ENCODE data around the gene DGKB.

The DGKB gene

DNA sequence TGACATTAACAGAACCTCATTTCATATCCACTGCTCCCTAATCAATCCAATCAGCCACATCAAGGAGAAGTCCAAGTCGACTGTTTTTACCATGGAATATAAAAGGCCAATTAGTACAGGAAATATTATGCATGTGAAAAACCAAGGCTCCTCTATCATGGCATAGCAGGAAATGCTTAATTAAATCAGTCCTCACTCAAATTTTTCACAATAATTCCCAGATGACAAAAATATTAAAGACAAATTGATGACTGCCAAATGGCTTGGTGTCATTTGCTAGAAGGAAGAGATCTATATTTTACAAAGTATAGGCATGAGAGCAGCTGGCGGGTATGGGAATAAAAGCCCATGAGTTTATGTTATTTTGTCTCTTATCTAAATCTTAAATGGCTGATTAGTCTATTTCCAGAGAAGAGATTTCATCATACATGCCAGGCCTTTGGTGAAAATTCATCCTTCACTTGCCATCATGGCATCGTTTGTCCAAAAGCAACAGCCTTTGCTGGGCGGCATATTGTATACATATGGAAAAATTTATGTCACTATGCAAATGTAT, 219.6 kb downstream of the DGKB start:
- DNase-seq = no peak

DNA sequence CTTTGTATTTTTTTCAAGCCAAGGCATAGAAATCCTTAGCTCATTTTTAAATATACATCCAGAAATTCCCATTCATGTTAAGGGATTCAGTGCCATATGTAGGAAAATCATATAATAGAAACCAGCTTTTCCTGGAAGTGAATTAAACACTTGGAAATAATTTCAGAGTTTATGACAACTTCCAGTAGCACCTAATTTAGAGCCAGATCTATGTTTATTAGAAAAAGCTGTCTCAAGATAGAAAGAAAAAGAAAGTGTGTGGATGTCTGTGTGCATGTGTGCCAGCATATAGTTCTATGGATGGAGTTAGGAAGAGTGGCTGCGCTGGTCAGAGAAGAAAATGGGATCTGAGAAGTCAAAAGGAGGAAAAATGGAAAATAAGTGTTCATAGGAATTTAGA, 225.7 kb downstream of the DGKB start:
- DNase-seq = no peak

DNA sequence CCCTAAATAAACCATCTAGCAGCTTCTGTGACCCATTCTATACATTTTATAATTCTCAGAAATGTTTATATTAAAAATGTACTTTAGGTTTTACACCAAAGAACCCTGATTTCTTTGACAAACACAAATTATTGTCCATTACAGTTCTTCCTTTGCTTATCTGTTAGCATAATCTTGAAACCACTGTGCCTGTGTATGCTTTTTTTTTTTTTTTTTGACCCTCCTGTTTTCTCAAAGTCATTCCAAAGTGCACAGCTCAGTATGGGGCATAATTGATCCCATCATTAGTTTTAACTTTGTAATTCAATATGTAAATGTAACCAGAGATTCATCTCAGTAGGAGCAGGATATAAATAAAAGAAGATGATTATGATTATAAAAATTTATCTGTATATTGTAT, 229.3 kb downstream of the DGKB start:
- no peak for DNase-seq

DNA sequence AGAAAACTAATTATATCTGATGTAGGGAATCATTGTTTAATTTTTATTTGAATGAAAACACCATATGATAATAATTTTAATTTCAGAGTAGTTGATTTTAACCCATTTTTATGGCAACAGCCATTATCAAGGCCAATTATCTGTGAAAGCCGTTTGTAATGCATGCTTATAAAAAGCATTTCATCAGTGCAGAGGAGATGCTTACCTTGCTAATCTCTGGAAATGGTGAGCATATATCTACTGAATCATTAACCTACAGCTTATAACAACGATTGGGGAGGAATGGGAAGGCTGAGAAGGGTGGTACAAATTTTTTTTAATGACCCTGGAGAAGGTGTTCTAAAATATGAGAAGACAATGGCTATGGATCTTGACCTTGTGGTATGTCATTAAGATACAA, 235.6 kb downstream of the DGKB start:
- no peak for DNase-seq

DNA sequence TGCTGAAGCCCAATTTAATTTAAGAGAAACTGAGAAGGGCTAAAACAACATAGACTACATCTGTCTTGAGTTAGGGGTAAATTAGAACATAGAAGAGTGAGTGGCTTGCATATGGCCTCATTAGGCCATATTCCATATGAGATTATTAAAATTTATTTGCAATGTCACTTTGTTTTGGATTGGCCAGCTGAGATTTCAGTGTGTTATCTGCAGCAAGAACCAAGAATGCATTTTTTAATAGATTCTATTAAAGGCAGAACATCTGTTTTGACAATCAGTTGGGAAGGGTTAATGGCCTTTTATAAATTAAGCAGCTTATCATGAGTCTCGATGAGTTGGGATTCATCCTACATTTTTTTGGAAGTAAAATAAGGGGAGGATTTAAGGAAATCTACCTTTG, 236.2 kb downstream of the DGKB start:
- DNase-seq = no peak

DNA sequence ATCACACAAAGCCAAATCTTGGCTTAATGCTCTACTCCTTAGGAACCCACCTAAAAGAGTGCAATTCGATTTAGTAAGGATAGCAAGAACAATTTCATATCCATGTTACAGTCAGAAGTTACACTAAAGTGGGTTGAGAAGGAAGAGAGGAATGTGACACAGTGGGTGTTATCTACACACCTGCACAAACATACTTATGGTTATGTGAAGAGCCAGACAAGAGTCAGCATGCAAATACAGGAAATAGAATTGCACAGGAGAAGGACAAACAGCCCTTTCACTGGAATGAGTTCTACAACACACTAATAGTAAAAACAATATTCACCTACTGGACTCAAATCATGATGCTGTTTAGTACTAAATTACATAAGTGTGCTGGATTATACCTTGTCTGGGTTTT, 262.8 kb downstream of the DGKB start:
- DNase-seq = no peak

DNA sequence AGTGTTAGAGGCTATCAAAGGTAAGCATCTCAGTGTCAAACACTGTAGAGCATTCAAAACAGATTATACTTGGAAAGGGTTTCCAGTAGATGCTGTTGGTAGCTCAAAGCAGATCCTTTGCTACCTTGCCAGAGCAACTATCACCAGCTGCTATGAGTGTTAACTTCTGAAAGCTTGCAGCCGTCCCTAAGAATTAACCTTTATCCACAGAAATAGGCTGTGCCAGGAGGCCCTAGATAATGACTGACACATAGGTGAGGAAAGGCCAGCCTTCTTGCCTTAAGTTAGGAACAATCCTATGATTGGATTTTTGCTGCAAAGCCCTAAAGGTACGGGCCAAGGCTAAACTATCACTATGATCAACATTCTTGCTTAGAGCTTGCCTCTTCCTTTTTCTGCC, 263.2 kb downstream of the DGKB start:
- DNase-seq = no peak

DNA sequence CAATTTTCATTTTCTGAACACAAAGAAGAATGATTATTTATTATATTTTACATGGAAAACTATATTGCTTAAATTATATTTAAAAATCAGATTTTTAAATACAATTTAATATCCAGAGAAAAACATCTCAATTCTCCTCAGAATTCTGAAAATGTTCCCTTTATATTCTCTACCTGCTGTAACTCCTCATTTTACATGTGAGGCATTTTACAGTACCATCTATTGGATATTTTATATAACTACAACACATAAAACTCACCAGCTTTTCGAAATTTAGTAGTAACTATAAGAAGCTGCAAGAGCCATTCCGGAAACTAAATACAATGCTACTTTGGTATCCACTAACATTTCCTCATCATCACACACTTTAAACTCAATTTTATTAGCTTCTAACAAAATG, 264.6 kb downstream of the DGKB start:
- no peak for DNase-seq

DNA sequence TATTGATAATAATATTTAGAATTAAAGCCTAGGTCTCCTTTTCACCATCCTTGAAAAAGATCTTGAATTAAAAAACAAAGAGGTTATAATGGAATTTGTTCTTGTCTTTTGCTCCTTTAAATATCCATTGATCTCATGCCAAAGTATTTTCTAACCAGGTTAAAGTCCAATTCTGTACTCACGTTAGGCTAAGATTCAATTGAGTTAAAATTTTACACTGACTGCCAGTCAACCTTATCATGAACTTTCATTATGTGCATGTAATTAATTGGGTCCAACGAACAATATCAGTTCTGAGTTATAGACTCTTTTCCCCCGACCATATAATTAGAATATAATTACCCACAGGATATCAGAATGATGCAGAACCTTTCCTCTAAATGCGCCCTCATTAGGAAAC, 266.6 kb downstream of the DGKB start:
- no peak for DNase-seq

DNA sequence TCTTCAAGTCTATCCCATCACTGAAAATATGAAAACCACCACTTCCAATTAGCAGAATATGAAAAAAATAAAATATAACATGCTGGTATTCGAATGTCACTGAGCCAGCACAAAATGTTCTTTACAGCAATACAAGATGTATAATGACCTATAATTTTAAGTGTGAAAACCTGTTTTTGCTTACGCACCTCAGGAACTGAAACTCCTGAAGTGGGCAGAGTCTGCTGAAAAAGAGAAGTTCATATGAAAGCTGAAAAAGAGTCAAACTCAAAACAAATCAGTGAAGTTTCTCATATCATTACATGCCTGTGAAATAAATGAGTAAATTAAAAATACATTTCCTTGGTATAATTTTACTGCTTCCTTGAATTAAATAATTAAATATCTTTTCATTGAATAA, 272.5 kb downstream of the DGKB start:
- DNase-seq = no peak

DNA sequence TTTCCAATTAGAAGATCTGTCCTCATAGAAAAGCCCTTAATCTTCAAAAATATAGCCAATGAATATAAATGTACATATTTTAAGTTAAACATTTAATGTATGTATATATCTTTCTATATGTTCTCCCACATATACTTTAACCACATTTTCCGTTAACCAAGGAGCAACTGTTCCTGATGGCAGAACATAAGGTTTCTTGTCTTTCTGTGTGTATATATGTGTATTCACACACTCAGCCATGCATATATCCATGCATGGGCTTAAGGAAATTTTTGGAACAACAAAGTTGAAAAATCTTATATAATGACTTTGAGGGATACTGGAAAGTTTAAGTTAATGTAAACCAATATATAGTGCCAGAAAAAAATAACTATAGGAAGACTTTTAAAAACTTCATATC, 274.0 kb downstream of the DGKB start:
- no peak for DNase-seq

DNA sequence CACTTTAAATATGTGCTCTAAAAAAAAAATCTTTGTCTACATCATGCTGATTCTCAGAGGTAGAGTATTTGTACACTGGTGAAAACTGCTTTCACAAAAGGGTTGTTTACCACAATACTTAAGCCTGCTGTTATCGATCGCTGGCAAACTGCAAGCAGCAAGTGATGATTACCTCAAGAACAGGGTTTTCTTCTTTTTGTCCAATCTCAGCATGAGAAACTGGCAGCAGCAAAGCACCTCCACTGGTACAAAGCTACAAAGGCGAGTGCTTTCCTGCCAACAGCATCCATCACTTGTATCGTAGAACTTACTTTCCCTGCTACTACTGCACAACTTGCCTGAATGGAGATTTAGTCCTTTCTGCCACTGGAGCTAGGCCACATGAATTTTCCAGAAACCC, 276.5 kb downstream of the DGKB start:
- DNase-seq = no peak

DNA sequence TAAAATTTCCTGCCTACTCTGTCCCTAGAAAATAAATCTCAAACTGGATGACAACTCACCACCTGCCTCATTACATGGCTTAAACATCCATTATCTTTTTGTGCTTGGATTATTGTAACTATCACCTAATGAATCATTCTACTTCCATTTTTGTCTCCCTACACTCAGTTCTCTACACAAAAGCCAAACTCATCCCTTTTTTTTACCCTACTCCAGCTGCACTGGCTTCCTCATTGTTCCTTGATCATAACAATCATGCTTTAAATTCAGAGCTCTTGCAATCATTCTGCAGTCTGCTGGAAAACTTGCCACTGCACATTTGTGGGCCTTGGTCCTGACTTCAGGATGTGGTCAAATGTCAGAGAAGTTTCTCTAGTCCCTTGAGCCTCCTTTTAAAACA, 280.0 kb downstream of the DGKB start:
- DNase-seq = no peak

DNA sequence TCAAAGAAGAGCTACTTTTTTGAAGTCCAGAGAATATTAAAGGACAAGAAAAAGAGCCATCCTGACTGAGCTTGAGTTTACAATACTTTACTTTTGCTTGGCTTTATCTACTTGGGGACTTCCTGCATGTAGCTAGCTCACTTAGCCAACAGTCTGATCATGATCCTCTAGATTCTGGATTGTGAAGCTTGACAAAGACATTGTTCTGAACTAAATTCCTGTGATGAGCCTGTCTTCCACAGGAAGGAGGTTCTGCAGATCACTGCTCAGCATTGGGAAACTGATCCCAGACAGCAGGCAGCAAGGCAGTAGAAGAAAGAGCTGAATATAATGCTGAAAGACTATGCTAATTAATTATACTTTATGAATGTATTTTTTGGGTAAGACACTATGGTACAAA, 296.4 kb downstream of the DGKB start:
- DNase-seq = no peak

DNA sequence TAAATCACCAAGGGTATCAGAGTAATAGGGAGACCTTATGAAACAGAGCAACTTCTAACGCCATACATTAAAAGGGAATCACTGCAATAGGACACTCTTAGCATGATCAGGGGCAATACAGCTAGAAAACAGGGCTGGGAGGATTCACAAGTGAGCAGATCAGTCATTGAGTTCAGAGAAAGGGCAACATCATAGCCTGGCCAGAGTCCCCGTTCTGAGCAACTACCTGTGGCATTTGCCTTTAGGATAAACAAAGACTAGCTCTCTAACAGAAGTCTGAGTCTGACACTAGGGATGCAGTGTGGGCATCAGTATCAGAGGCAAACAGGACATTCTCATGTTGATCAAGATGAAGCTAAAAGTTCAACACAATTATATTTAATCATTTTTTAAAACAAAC, 297.9 kb downstream of the DGKB start:
- DNase-seq = no peak

DNA sequence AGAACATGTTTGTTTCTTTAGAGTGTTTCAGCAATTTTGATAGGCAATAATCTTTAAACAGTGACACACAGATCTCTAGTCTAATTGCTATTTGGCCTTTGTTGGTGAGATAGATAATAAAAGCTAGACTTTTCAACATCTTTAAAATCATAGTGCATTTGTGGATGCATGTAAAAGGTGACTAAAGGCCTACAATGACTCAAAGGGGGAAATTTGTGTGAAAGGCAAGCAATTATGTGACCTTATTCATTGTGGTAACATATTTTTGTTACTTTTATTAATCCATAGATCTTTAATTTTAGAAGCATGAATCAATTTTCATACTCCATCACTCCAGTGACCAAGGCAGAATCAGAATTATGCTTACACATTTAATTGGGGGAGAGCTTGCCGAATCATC, 299.7 kb downstream of the DGKB start:
- DNase-seq = no peak

DNA sequence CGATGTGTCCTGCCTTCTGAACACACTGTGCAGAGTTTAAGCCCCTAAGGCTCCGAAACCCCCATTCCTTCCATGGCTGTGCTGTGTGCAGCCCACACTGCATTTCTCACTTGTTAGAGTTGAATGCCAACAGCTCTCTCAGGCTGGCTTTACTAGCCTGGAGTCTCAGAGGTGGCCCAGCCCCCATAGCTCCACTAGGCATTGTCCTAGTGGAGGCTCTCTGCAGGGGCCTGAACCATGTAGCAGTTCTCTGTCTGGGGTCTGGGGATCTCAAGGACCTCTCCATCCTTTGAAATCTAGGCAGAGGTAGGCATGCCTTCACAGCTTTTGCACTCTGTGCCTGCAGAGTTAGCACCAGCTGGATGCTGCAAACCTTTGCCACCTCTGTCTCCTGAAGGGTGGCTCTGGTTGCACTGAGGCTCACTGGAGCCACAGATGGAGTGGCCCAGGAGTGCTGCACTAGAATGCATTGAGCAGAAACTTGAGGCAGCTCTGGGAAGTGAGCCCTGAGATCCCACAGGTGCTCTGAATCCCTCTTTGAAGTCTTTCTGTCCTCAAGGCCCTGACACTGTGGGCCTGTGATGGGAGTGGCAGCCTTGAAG, 301.7 kb downstream of the DGKB start:
- no peak for DNase-seq

DNA sequence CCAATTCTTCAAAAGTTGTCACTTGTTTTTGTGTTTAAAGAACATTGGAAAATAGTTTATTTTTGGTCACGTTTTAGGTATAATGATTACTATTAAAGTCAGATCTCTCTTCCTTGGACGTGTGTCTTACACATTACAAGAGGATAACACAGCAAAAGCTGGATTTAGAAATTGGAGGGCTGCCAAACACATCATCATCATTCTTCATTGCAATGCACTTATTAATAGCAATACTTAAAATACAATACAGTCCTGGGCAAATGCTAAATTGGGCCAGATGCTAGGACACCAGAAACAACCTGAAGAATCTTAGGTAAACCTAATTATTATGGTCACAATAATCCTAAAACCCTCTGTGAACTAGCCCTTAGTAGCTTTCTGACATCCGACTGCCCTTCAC, 303.6 kb downstream of the DGKB start:
- no peak for DNase-seq

DNA sequence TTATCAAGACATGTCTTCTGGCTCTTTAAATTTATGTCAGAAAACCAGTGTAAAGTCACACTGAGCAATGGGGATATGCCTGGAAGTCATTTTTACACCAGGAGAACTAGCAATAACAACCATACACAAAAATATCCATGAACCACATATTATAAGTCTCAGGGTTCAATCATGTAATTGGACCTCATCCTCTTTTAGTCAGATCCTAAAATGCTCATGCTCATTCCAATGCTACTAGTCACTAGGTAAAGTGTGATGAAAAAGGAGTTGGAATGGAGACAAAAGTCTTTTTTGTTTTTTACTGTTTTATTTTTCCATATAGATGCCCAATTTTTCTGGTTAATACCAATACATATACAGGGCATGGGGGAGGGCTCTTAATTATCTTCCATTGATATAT, 306.1 kb downstream of the DGKB start:
- no peak for DNase-seq

DNA sequence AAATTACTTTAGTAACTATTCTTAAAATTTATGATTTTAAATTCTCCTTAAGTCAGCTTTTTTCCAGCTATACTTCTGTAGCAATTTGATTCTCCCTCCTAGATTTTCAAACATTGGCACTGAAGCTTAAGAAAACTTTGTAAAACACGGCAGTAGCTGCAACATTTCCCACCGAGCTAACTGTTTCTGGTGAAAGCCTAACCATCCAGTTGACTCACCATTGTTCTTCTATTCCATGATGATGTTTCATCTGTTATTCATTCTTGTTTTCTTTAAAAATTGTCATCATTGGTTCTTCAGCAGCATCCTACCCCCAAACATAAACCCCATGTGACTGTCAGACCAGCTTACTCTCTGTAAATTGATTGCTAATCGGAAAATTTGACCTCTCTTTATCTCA, 312.3 kb downstream of the DGKB start:
- DNase-seq = no peak

DNA sequence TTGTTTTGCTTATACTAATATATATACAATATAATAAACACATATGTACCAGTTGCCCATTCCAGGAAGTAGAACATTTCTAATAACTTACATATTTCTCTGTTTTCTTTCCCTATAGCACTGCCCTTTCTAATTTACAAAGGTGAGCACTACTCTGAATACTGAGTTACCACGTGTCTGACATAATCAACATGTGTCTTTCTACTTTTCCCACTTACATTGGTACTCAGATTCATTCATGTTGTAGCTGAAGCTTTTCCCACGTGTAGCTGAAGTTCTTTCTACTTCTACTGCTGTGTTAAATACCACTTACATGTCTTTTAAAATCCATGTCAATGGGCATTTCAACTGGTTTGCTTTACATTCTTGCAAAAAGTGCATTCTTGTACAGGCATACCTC, 317.3 kb downstream of the DGKB start:
- DNase-seq = no peak

DNA sequence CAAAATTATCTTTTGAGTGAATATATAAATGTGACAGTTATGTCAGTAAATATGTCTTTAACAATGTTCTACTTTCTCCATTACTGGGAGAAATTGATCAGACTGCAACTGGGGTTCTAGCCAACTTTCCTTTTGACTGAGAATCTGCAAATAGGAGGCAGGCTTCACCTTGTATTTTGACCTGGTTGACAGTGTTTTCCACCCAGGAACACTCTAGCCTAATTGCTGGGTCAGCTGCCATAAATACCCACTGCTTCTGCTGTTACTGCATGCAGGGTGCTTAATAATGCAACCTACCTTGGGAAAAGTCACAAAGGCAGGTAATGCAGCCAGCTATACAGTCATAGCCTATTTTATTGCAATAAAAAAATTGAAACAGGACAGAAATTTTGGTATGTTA, 319.0 kb downstream of the DGKB start:
- DNase-seq = no peak

DNA sequence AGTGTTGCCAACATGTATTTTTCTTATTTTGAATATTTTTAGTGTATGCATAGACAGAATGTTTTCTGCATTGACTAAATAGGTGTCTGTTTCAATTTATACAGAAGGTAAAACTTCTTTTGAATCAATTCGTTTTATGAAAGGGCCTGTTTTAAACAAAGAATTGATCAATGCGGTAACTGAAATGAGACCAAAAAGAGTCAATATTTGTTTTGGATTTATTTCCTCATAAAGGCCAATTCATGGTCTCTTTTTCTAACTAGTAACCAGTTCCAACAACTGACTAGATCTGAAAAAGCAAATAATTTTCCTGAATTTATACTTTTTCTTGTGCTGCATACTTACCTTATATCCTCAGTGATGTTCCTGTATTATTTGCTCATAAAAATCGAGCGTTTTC, 320.5 kb downstream of the DGKB start:
- no peak for DNase-seq

DNA sequence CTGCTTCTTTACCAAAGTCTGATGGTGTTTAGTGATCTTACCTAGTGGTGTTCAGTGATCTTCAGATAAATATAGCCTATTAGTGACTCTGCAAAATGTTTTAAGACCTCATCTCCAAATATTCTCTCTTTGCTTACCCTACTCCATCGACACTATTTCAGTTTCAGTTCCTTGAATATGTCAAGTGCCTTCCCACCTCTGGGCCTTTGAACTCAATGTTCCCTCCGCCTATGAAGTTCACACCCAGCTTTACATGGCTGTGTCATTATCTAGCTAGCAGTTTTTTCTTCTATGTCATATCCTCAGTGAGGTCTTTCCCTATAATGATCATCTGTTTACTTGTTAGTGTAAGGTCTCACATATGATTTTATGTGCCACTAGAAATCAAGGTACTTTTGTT, 322.6 kb downstream of the DGKB start:
- no peak for DNase-seq

DNA sequence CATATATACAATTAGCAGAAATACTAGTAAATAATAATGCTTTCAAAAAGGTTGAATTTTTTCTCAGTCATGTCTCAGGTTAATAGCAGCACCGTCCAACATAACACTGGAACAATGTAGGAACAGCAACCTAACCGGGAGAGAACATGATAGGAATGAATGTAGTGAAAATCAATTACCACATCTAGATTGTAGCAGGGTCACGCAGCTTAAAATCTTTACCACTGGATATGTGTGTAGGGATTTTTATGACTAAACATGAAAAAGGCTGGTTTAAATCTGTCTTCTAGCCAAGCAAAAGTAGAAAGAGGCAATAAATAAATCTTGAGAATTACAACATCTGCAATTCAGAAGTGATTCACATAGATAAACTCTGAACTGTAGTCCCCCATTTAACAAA, 326.0 kb downstream of the DGKB start:
- no peak for DNase-seq
